Thoracic aorta (tissue), 2 donors: ENCODE measurements around the gene SYCE3. TPM values are rescaled to one million over a fixed set of nuclear protein-coding genes. Genes with fewer than 3 reads are reported as not detected.

Experiments used
- ATAC-seq: fragments of 150-250 bp; one replicate; pipeline ENCODE4 v1.8.0; 2017; ENCODE audit warnings: low read depth; ENCODE audit not compliant: insufficient number of reproducible peaks, low FRiP score
- DNase-seq: peaks from one replicate; pipeline ENCODE4 v3.0.0-alpha.2; 2020; ENCODE audit warnings: low spot score
- H3K27ac ChIP-seq, 2 donors: fragments of 200-600 bp; sonication (generic); 1 replicate in 1 of 2; 2 replicates in 1 of 2; pipeline ENCODE4 v1.5.1; 2016; ENCODE audit warnings: mild to moderate bottlenecking in 2 of 2, moderate library complexity in 2 of 2
- H3K27me3 ChIP-seq: fragments of 200-600 bp; sonication (generic); replicated peaks from 2 replicates; pipeline ENCODE4 v1.6.0; 2016; ENCODE audit warnings: mild to moderate bottlenecking; ENCODE audit not compliant: insufficient read depth
- H3K36me3 ChIP-seq: fragments of 200-600 bp; sonication (generic); one replicate; pipeline ENCODE4 v1.5.1; 2016
- H3K4me1 ChIP-seq, 2 donors: fragments of 200-600 bp; sonication (generic); 1 replicate in 1 of 2; 2 replicates in 1 of 2; pipeline versions ENCODE4 v1.5.1 to v1.6.0; 2016; ENCODE audit warnings: low read depth in 2 of 2, mild to moderate bottlenecking in 1 of 2; ENCODE audit not compliant: control insufficient read depth in 1 of 2
- H3K4me3 ChIP-seq: fragments of 200-600 bp; sonication (generic); 2 replicates; pipeline ENCODE4 v1.5.1; 2016; ENCODE audit warnings: mild to moderate bottlenecking
- H3K9me3 ChIP-seq: fragments of 200-600 bp; sonication (generic); 2 replicates; pipeline ENCODE4 v1.5.1; 2016
- total RNA-seq, 2 donors: library from RNA; depleted of rRNA; stranded (reverse); fragments of >200 nt; gene quantifications; one replicate each; pipeline versions ENCODE4 v1.1.0 to v1.2.3, GENCODE V29; 2016
- TF ChIP-seq, protein P1 (sequence below): fragments of 200-600 bp; sonication (generic); IDR thresholded peaks from one replicate; pipeline ENCODE4 v1.5.1; 2019; ENCODE audit warnings: antibody characterized with exemption

The SYCE3 gene
- total RNA-seq, 2 donors from 2014 or later: not detected

DNA sequence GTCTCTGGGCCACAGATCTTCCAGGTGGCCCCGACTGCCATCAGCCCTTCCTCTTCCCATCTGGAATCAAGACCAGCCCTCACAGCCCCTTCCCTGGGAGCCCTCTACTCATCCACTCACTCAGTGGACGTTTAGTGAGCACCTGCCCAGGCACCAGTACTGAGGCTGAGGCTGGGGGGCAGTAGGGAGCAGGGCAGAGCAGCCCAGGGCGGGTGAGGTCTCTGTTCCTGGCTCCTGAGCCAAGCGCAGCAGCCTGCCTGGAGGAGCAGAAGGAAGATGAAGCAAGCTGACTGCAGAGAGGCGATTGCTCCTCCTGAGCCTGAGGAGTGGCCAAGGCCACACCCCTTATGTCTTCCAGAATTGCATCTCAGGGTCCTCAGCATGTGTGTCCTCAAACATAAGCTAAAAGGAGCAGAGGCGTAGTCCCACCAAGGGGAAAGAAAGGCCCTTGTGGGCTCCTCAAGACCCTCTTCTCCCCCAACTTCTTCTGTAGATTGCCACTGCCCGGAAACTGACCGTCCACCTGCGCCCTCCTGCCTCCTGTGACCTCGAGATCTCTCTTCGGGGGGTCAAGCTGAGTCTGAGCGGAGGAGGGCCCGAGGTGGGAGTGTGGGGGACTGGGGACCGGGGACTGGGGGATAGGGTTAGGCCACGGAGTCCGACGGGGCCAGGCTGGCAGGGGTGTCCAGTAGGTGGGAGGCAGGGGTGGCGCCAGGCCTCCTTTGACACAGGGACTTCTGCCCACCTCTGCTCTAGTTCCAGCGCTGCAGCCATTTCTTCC lies 43.6 kb upstream of the SYCE3 start:
- Histone ChIP-seq H3K4me3 (no peak overlapping the region), H3K27me3 (peaks cover 8% of the 10 kb centered on the region), H3K4me1 (no peaks in the 10 kb centered on the region), H3K36me3 (no peaks in the 10 kb centered on the region), H3K27ac (no peak overlapping the region), H3K9me3 (no peaks in the 10 kb centered on the region)
- DNase-seq (no peak), ATAC-seq (no peak)
- TF ChIP-seq, protein P1, sequence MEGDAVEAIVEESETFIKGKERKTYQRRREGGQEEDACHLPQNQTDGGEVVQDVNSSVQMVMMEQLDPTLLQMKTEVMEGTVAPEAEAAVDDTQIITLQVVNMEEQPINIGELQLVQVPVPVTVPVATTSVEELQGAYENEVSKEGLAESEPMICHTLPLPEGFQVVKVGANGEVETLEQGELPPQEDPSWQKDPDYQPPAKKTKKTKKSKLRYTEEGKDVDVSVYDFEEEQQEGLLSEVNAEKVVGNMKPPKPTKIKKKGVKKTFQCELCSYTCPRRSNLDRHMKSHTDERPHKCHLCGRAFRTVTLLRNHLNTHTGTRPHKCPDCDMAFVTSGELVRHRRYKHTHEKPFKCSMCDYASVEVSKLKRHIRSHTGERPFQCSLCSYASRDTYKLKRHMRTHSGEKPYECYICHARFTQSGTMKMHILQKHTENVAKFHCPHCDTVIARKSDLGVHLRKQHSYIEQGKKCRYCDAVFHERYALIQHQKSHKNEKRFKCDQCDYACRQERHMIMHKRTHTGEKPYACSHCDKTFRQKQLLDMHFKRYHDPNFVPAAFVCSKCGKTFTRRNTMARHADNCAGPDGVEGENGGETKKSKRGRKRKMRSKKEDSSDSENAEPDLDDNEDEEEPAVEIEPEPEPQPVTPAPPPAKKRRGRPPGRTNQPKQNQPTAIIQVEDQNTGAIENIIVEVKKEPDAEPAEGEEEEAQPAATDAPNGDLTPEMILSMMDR: no peak

DNA sequence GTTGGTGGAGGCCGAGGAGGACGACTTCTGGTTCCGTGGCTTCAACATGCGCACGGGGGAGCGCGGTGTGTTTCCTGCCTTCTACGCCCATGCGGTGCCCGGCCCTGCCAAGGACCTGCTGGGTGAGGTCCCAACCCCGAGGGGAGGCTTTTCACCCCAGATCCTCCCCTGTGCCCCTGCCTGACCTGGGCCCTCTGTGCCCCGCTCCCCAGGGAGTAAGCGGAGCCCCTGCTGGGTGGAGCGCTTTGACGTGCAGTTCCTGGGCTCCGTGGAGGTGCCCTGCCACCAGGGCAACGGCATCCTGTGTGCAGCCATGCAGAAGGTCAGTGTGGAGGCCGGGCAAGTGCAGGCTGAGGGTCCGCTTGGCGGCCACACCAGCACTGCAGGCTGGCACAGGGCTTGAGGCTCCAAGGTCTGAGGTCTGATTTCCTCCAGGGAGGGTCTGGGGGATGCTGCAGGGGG lies 42.9 kb upstream of the SYCE3 start:
- no peak for DNase-seq
- Histone ChIP-seq H3K36me3 (no peaks in the 10 kb centered on the region), H3K27me3 (peaks cover 8% of the 10 kb centered on the region)

DNA sequence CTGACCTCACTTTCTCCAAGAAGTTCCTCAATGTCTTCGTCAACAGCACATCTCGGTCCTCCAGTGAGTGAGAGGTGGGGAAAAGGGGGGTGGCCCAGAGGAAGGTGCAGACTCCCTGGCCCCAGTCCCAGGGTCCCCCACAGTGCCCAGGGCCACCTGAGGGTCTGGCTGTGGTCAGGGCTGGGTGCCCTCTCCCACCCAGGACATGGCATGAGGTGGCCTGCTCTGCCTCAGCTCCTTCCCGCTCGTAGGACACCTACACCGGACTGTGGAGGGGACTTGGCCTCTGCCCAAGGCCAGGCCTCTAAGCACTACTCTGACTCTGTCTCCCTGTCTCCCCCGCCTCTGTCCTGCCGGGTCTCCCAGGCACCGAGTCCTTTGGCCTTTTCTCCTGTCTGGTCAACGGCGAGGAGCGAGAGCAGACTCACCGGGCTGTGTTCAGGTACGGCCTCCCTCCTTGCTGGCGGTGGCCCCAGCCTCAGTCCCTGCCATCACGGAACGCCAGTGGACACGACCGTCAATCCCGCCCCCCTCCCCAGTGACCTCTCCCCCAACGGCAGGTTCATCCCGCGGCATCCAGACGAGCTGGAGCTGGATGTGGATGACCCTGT lies 42.4 kb upstream of the SYCE3 start:
- H3K27me3 ChIP-seq: peaks cover 8% of the 10 kb centered on the region
- no peak overlapping the region for H3K4me3 ChIP-seq
- no peak overlapping the region for H3K27ac ChIP-seq
- H3K36me3 ChIP-seq: no peaks in the 10 kb centered on the region
- no peaks in the 10 kb centered on the region for H3K4me1 ChIP-seq
- TF ChIP-seq, protein P1: no peak
- ATAC-seq: no peak
- no peak for DNase-seq
- H3K9me3 ChIP-seq: no peaks in the 10 kb centered on the region

More for the DNA sequence above, 42.9 kb upstream of the SYCE3 start:
- TF ChIP-seq, protein P1: no peak
- no peak overlapping the region for H3K27ac ChIP-seq
- no peaks in the 10 kb centered on the region for H3K4me1 ChIP-seq
- ATAC-seq: no peak
- no peaks in the 10 kb centered on the region for H3K9me3 ChIP-seq
- H3K4me3 ChIP-seq: no peak overlapping the region

DNA sequence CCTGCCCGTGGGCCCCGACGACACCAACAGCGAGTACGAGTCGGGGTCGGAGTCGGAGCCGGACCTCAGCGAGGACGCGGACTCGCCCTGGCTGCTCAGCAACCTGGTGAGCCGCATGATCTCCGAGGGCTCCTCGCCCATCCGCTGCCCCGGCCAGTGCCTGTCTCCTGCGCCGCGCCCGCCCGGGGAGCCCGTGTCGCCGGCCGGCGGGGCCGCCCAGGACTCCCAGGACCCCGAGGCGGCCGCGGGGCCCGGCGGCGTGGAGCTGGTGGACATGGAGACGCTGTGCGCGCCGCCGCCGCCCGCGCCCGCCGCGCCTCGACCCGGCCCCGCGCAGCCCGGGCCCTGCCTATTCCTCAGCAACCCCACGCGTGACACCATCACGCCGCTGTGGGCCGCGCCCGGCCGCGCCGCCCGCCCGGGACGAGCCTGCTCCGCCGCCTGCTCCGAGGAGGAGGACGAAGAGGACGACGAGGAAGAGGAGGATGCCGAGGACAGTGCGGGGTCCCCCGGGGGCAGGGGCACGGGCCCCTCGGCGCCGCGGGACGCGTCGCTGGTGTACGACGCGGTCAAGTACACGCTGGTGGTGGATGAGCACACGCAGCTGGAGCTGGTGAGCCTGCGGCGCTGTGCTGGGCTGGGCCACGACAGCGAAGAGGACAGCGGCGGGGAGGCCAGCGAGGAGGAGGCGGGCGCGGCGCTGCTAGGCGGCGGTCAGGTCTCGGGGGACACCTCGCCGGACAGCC lies 41.7 kb upstream of the SYCE3 start:
- no peaks in the 10 kb centered on the region for H3K36me3 ChIP-seq
- no peaks in the 10 kb centered on the region for H3K9me3 ChIP-seq
- H3K4me3 ChIP-seq: no peak overlapping the region
- H3K4me1 ChIP-seq: no peaks in the 10 kb centered on the region
- no peak overlapping the region for H3K27ac ChIP-seq
- ATAC-seq: no peak
- TF ChIP-seq, protein P1: no peak
- no peak for DNase-seq
- peaks cover 8% of the 10 kb centered on the region for H3K27me3 ChIP-seq
